B cell (primary cell): ENCODE results near the gene KRT6B. TPM values are rescaled to one million over a fixed set of nuclear protein-coding genes. Genes with fewer than 3 reads are reported as not detected.

Source experiments
- ATAC-seq: fragments of 200-7000 bp; cut with Tn5 transposase; one replicate; pipeline ENCODE4 v1.10.0; 2021; ENCODE audit warnings: low read depth, mild to moderate bottlenecking, moderate number of reproducible peaks, moderate library complexity
- CTCF ChIA-PET: fragments of 350-600 bp; sonication (Branson Sonifier 250); formaldehyde crosslinking; loops from one replicate; lab custom pipeline; 2021; ENCODE audit warnings: antibody characterized with exemption, inconsistent platforms; lab: Charles Lee
- POLR2A ChIA-PET: fragments of 350-600 bp; sonication (Branson Sonifier 250); formaldehyde crosslinking; loops from one replicate; lab custom pipeline; 2021; ENCODE audit warnings: antibody characterized with exemption; lab: Charles Lee
- DNase-seq: peaks from one replicate; pipeline ENCODE4 v3.0.0; 2013
- H2AFZ ChIP-seq: 2 replicates; pipeline ENCODE4 v1.6.1; 2012; ENCODE audit warnings: mild to moderate bottlenecking, low read depth, low read length; ENCODE audit not compliant: insufficient read depth, poor library complexity, severe bottlenecking
- H3K27ac ChIP-seq, 2 donors: 1 replicate in 1 of 2; 2 replicates in 1 of 2; pipeline ENCODE4 v1.5.1; 2012 to 2013; ENCODE audit warnings: low read length in 2 of 2, mild to moderate bottlenecking in 2 of 2, moderate library complexity in 1 of 2
- H3K27me3 ChIP-seq, 4 experiments: fragments of 200-600 bp in 1 of 4; sonication (generic) in 1 of 4; replicated peaks in 1 of 4; 1 replicate in 2 of 4; 2 replicates in 2 of 4; pipeline versions ENCODE4 v1.6.1 to v1.7.0; 2013 to 2016; ENCODE audit warnings: low read length in 3 of 4, mild to moderate bottlenecking in 2 of 4, mixed read lengths in 1 of 4, moderate library complexity in 1 of 4; ENCODE audit not compliant: insufficient read depth in 4 of 4, control insufficient read depth in 3 of 4; ENCODE audit errors: control extremely low read depth in 1 of 4
- H3K36me3 ChIP-seq, 2 experiments: replicated peaks in 1 of 2; 1 replicate in 1 of 2; 2 replicates in 1 of 2; pipeline versions ENCODE4 v1.6.1 to v1.7.1; 2013; ENCODE audit warnings: low read length in 1 of 2; ENCODE audit not compliant: insufficient read depth in 2 of 2, control insufficient read depth in 1 of 2; ENCODE audit errors: control extremely low read depth in 1 of 2, extremely low read depth in 1 of 2
- H3K4me1 ChIP-seq, 2 donors: fragments of 200-600 bp in 1 of 2; sonication (generic) in 1 of 2; 1 replicate in 1 of 2; 2 replicates in 1 of 2; pipeline versions ENCODE4 v1.5.1 to v1.6.1; 2013 to 2017; ENCODE audit warnings: low read length in 2 of 2; ENCODE audit not compliant: control insufficient read depth in 2 of 2, insufficient read depth in 2 of 2
- H3K4me2 ChIP-seq: replicated peaks from 2 replicates; pipeline ENCODE3; 2012; ENCODE audit warnings: mild to moderate bottlenecking, low read depth, low read length; ENCODE audit not compliant: poor library complexity, severe bottlenecking
- H3K4me3 ChIP-seq, 5 experiments: fragments of 200-600 bp in 1 of 5; sonication (generic) in 1 of 5; 1 replicate in 3 of 5; 2 replicates in 2 of 5; pipeline versions ENCODE4 v1.5.1 to v1.7.0; 2011 to 2016; ENCODE audit warnings: low read length in 4 of 5, mild to moderate bottlenecking in 4 of 5, low read depth in 2 of 5, control low read depth in 1 of 5, moderate library complexity in 1 of 5; ENCODE audit not compliant: insufficient read depth in 1 of 5; ENCODE audit errors: control extremely low read depth in 1 of 5, extremely low read depth in 1 of 5
- H3K79me2 ChIP-seq: fragments of 200-600 bp; sonication (generic); one replicate; pipeline ENCODE4 v1.6.0; 2016; ENCODE audit warnings: low read length; ENCODE audit not compliant: control insufficient read depth, insufficient read depth
- H3K9ac ChIP-seq: fragments of 200-600 bp; sonication (generic); 2 replicates; pipeline ENCODE4 v1.6.1; 2017; ENCODE audit warnings: mild to moderate bottlenecking, low read length, moderate library complexity
- H3K9me3 ChIP-seq, 3 donors: one replicate each; pipeline versions ENCODE4 v1.6.1 to v1.7.1; 2013; ENCODE audit warnings: low read length in 2 of 3; ENCODE audit not compliant: control insufficient read depth in 2 of 3, insufficient read depth in 1 of 3; ENCODE audit errors: control extremely low read depth in 1 of 3
- H4K20me1 ChIP-seq: 2 replicates; pipeline ENCODE4 v1.6.0; 2012; ENCODE audit warnings: mild to moderate bottlenecking, low read length; ENCODE audit not compliant: insufficient read depth, control insufficient read depth, poor library complexity, severe bottlenecking
- H3K27ac Mint-ChIP-seq: one replicate; pipeline ENCODE4 v1.8.0; 2021; ENCODE audit warnings: mixed read lengths
- H3K27me3 Mint-ChIP-seq: one replicate; pipeline ENCODE4 v1.8.0; 2021; ENCODE audit warnings: mixed read lengths
- H3K4me1 Mint-ChIP-seq: one replicate; pipeline ENCODE4 v1.8.0; 2021; ENCODE audit warnings: mixed read lengths
- H3K4me3 Mint-ChIP-seq: one replicate; pipeline ENCODE4 v1.8.0; 2021; ENCODE audit warnings: mixed read lengths
- H3K9me3 Mint-ChIP-seq: one replicate; pipeline ENCODE4 v1.8.0; 2022; ENCODE audit warnings: mixed read lengths; ENCODE audit not compliant: insufficient read depth
- EZH2 ChIP-seq: IDR thresholded peaks from 2 replicates; pipeline ENCODE4 v1.6.1; 2012; ENCODE audit warnings: borderline replicate concordance, low read depth, mild to moderate bottlenecking, moderate library complexity, low read length; ENCODE audit not compliant: insufficient read depth, poor library complexity, severe bottlenecking
- WGBS: methylation state at CpG from one replicate; pipeline ENCODE4 v1.1.5; 2013; ENCODE audit warnings: missing lambda C conversion rate; ENCODE audit not compliant: insufficient coverage; 5-methylcytosine and 5-hydroxymethylcytosine counted together
- intact Hi-C: fragments of 100-400 bp; cut with micrococcal nuclease; formaldehyde crosslinking; loops from one replicate; pipeline ENCODE4 v1.10.0; 2022
- polyA plus RNA-seq: library from polyadenylated mRNA; depleted of rRNA; stranded (reverse); fragments of >200 nt; gene quantifications from 2 replicates; pipeline ENCODE4 v1.2.3, GENCODE V29; 2012
- total RNA-seq, 2 donors: library from RNA; stranded (reverse); fragments of 120-200 nt in 1 of 2; gene quantifications; 1 replicate in 1 of 2; 2 replicates in 1 of 2; pipeline versions ENCODE4 v1.2.3 to v1.2.4, GENCODE V29; 2013 to 2022
- TF ChIP-seq, protein P1 (sequence below): fragments of 200-600 bp; IDR thresholded peaks from one replicate; pipeline ENCODE4 v1.8.0; 2022; ENCODE audit warnings: antibody characterized with exemption, mild to moderate bottlenecking

KRT6B gene
- total and polyA plus RNA-seq, 2 donors (not counting 1 experiment from before 2014, with no cell fraction given), result not detected

DNA sequence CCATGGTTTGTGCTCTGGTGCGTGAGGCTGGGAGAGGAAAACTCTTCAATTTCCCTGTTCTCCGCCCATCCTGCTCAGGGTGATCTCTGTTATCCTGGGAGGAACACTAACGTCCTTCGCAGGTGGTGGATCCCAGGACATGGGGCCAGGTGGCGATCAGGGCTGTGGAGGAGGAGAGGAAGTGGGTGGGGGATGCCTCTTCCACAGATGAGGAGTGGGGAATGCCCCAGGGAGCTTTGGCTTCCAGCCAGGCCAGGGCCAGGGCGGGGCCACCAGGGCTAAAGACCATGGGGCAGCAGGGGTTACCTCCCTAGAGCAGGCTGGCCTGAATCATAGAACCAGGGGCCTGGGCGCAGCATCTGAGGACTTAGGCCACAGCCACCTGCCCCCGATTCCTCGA is 14.4 kb downstream of the KRT6B start:
- Histone ChIP-seq H3K79me2 (no peaks in the 10 kb centered on the region), H3K36me3 (no peaks in the 10 kb centered on the region), H3K9me3 (peaks cover 0 to 5% (median 0%) of the 10 kb centered on the region in 3 donors), H3K4me2 (no peak overlapping the region), H3K4me1 (no peaks in the 10 kb centered on the region), H3K4me3 (no peak overlapping the region), H2AFZ (no peak overlapping the region), H3K27me3 (no peaks in the 10 kb centered on the region), H4K20me1 (no peaks in the 10 kb centered on the region), H3K27ac (no peak overlapping the region), H3K9ac (no peak overlapping the region)
- ATAC-seq, result no peak
- Mint-ChIP-seq H3K4me3 (no peak overlapping the region), H3K27ac (no peak overlapping the region), H3K27me3 (peaks cover 33% of the 10 kb centered on the region), H3K4me1 (no peaks in the 10 kb centered on the region), H3K9me3 (peaks cover 2% of the 10 kb centered on the region)
- TF ChIP-seq EZH2, result no peak
- TF ChIP-seq, protein P1, sequence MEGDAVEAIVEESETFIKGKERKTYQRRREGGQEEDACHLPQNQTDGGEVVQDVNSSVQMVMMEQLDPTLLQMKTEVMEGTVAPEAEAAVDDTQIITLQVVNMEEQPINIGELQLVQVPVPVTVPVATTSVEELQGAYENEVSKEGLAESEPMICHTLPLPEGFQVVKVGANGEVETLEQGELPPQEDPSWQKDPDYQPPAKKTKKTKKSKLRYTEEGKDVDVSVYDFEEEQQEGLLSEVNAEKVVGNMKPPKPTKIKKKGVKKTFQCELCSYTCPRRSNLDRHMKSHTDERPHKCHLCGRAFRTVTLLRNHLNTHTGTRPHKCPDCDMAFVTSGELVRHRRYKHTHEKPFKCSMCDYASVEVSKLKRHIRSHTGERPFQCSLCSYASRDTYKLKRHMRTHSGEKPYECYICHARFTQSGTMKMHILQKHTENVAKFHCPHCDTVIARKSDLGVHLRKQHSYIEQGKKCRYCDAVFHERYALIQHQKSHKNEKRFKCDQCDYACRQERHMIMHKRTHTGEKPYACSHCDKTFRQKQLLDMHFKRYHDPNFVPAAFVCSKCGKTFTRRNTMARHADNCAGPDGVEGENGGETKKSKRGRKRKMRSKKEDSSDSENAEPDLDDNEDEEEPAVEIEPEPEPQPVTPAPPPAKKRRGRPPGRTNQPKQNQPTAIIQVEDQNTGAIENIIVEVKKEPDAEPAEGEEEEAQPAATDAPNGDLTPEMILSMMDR, result no peak
- POLR2A ChIA-PET, result no interaction called here
- DNase-seq, result no peak
- intact Hi-C loops, result no loop called here
- 86% methylated on average over 7 of the region's 9 CpGs for WGBS
- CTCF ChIA-PET, result no interaction called here

- no peaks in the 10 kb centered on the region for H3K4me1 ChIP-seq
- no peaks in the 10 kb centered on the region for H4K20me1 ChIP-seq
- Mint-ChIP-seq H3K27ac (no peak overlapping the region), H3K9me3 (no peaks in the 10 kb centered on the region), H3K27me3 (peaks cover 28% of the 10 kb centered on the region), H3K4me1 (no peaks in the 10 kb centered on the region), H3K4me3 (no peak overlapping the region)
- CTCF ChIA-PET, result no interaction called here
- no peak overlapping the region for H3K4me3 ChIP-seq
- no peaks in the 10 kb centered on the region for H3K27me3 ChIP-seq
- no peak overlapping the region for H3K9ac ChIP-seq
- H3K36me3 ChIP-seq, result no peaks in the 10 kb centered on the region
- H3K27ac ChIP-seq, result no peak overlapping the region
- no peak overlapping the region for H2AFZ ChIP-seq
- intact Hi-C loops, result no loop called here
- WGBS, result 81% methylated on average over 4 of the region's 9 CpGs
- no peak for DNase-seq
- TF ChIP-seq EZH2, result no peak
- TF ChIP-seq, protein P1, result no peak
- POLR2A ChIA-PET, result no interaction called here
- H3K4me2 ChIP-seq, result no peak overlapping the region
- H3K9me3 ChIP-seq, result peaks cover 0 to 5% (median 0%) of the 10 kb centered on the region in 3 donors
- no peak for ATAC-seq
- H3K79me2 ChIP-seq, result no peaks in the 10 kb centered on the region
Observed at GRCh38 chr12:52436828-52437474, 15.0 kb downstream of the KRT6B start.
